Activated T-helper 2 cell treated with anti-CD3 and anti-CD28 coated beads, Interferon-gamma antibody, Interleukin-2, Interleukin-4, amounts not matched to agents 10 μg/mL and 5 μg/mL and 100 μg/mL, durations not matched to agents 14 hours and 24 hours and 36 hours (primary cell): ENCODE results near the gene MORN1. TPM values are rescaled to one million over a fixed set of nuclear protein-coding genes. Genes with fewer than 3 reads are reported as not detected.

Source experiments
- DNase-seq: peaks from one replicate; pipeline ENCODE4 v3.0.0; 2021; ENCODE audit warnings: low spot score
- H3K27ac Mint-ChIP-seq: one replicate; pipeline ENCODE4 v1.8.0; 2021; ENCODE audit warnings: mixed read lengths
- H3K27me3 Mint-ChIP-seq: one replicate; pipeline ENCODE4 v1.8.0; 2021; ENCODE audit warnings: low read depth, mixed read lengths
- H3K36me3 Mint-ChIP-seq: one replicate; pipeline ENCODE4 v1.8.0; 2021; ENCODE audit warnings: low read depth, mixed read lengths
- H3K4me1 Mint-ChIP-seq: one replicate; pipeline ENCODE4 v1.8.0; 2021; ENCODE audit warnings: low read depth, mixed read lengths
- H3K4me3 Mint-ChIP-seq: one replicate; pipeline ENCODE4 v1.8.0; 2021; ENCODE audit warnings: low read depth, mild to moderate bottlenecking, moderate library complexity, mixed read lengths
- H3K9me3 Mint-ChIP-seq: one replicate; pipeline ENCODE4 v1.8.0; 2021; ENCODE audit warnings: mixed read lengths
- intact Hi-C: fragments of 100-400 bp; cut with micrococcal nuclease; formaldehyde crosslinking; loops from one replicate; pipeline ENCODE4 v1.15.1; 2023
- total RNA-seq: library from RNA; stranded (reverse); gene quantifications from 2 replicates; pipeline ENCODE4 v1.2.3, GENCODE V29; 2022

Gene MORN1
- total RNA-seq, 1 donor from 2014 or later = 7.5 TPM

DNA sequence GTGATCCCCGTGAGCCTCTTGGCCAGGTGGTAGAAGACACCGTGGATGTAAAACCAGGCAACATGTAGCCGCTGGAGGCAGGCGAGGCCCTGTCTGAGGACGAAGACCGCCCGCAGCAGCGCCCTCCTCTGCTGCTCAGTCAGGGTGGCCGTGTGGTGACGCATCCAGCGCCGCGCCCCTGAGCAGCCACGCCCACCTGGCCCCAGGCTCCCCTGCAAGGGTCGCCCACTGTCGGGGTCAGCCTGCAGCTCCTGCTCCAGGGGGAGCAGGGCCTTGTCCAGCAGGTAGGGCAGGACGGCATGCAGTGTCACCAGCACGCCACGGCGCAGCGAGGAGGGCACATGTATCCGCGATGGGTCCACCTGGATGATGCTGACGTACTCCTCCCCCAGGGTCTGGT lies 17.1 kb upstream of the MORN1 start:
- Mint-ChIP-seq H3K4me1 (peaks cover 6% of the 10 kb centered on the region), H3K27me3 (no peaks in the 10 kb centered on the region), H3K27ac (no peak overlapping the region), H3K4me3 (no peak overlapping the region), H3K9me3 (no peaks in the 10 kb centered on the region), H3K36me3 (peaks cover 35% of the 10 kb centered on the region)
- no peak for DNase-seq
- intact Hi-C loops = no loop called here

DNA sequence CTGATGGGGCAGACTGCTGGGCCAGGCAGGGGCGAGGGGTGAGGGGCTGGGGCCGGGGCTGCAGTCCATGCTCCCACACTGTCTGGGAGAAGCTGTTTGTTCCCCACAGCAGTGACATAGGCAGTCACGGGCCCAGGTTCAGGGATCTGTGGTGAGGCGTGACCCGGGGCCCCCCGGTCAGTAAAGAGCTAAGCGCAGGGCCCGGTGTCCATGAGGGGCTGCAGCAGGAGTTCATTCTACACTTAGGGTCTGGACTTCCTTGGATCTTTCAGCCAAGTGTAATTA lies 16.6 kb upstream of the MORN1 start:
- no peaks in the 10 kb centered on the region for H3K27me3 Mint-ChIP-seq
- DNase-seq = no peak
- H3K36me3 Mint-ChIP-seq = peaks cover 37% of the 10 kb centered on the region
- H3K4me3 Mint-ChIP-seq = no peak overlapping the region
- H3K27ac Mint-ChIP-seq = no peak overlapping the region
- no peaks in the 10 kb centered on the region for H3K9me3 Mint-ChIP-seq
- H3K4me1 Mint-ChIP-seq = peaks cover 6% of the 10 kb centered on the region
- intact Hi-C loops = no loop called here

DNA sequence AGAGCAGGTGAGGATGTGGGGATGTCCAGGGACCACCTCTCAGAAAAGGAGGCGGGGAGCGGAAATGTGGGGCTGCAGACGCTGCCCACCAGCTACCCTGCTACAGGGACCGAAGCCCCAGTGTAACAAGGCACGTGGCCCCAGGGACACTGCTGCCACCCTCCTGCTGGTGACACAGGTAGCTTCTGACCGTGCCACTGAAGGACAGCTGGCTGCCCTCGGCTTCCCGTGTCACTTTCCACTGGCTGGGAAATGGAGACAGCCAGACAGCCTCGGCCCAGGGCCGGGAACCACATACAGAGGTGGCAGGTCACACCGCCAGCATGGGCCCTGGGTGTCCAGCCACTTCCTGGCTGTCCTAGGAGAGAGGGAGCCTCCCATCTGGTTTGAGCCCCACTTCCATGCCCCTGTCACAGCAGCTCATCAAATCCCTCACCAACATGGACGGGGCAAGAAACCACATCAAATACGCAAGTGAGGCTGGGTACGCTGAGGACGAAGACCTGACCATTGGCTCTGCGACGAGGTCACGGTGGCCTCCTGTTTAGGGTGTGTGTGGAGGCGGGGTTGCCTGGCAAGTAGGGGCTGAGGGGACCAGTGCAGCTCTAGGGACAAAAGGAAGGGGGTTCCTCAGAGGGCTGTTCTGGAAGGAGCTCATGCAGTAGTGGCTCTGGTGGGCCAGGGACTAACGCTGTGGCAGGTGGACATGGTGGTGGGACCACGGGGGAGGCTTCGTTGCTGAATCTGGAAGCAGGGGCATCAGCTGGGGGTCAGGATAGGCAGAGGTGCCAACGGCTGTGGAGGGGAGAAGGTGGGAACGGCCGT lies 16.0 kb upstream of the MORN1 start:
- Mint-ChIP-seq H3K9me3 (no peaks in the 10 kb centered on the region), H3K36me3 (peaks cover 40% of the 10 kb centered on the region), H3K27ac (no peak overlapping the region), H3K4me1 (peaks cover 6% of the 10 kb centered on the region), H3K27me3 (no peaks in the 10 kb centered on the region), H3K4me3 (no peak overlapping the region)
- intact Hi-C loops = no loop called here
- DNase-seq = no peak

DNA sequence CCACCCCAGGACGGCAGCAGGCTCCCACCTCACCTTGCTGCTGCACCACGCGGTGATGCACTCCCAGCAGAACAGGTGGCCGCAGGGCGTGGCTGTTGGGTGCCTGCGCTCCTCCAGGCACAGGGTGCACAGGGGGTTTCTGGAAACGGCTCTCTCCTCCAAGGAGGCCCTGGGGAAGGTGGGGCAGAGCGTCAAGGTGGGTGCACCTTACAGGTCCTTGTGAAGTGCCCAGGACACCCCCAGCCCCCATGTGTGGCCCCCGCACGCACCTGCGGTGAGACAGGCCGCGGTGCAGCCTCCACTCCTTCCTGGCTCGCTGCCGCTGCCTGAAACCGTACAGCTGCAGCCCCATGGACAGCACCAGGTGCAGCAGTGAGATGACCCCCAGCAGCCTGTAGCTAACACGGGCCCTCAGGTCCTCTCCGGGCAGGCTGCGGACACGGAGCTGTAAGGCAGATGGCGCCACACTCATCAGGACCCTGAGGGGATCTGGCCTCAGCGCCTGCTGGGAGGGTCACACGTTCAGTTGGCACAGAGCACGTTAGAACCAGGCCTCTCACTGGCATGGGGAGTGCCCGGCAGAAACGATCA lies 15.2 kb upstream of the MORN1 start:
- Mint-ChIP-seq H3K27me3 (no peaks in the 10 kb centered on the region), H3K27ac (no peak overlapping the region), H3K9me3 (no peaks in the 10 kb centered on the region), H3K4me3 (no peak overlapping the region), H3K4me1 (peaks cover 3% of the 10 kb centered on the region), H3K36me3 (peaks cover 48% of the 10 kb centered on the region)
- intact Hi-C loops = no loop called here
- DNase-seq = no peak

DNA sequence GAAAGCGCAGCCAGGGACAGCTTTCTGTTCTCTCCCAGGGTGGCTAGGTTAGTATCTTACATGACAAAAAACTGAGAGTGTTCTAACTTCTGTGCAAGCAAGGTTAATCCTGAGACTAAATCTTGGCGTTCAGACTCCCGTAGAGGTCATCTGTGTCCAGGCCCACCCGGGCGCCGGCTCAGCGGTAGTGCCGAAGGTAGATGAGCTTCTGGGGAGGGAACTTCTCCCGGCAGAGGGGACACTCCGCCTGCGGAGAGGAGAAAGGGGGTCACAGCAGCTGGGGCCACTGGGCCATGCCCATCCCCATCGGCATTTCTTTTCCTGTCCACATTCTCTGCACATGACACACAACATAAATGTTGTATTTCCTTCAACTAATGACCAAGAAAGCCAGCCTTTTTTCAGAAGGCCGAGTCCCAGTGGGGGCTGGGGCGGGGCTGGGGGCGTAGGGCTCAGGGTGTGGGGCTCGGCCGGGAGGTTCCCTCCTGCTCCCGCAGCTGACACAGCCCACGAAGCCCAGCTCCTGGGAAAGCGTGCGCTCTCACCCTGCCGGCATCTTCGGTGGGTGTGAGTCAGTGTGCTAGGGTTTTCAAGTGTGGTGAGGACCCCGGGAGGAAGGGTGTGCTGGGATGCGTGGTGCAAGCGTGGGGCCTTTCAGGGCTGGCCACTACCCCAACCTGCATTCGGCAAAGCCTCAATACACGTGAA lies 14.4 kb upstream of the MORN1 start:
- H3K9me3 Mint-ChIP-seq = no peaks in the 10 kb centered on the region
- H3K36me3 Mint-ChIP-seq = peaks cover 55% of the 10 kb centered on the region
- peaks cover 3% of the 10 kb centered on the region for H3K4me1 Mint-ChIP-seq
- intact Hi-C loops = no loop called here
- no peak overlapping the region for H3K4me3 Mint-ChIP-seq
- H3K27ac Mint-ChIP-seq = no peak overlapping the region
- DNase-seq = no peak
- no peaks in the 10 kb centered on the region for H3K27me3 Mint-ChIP-seq

DNA sequence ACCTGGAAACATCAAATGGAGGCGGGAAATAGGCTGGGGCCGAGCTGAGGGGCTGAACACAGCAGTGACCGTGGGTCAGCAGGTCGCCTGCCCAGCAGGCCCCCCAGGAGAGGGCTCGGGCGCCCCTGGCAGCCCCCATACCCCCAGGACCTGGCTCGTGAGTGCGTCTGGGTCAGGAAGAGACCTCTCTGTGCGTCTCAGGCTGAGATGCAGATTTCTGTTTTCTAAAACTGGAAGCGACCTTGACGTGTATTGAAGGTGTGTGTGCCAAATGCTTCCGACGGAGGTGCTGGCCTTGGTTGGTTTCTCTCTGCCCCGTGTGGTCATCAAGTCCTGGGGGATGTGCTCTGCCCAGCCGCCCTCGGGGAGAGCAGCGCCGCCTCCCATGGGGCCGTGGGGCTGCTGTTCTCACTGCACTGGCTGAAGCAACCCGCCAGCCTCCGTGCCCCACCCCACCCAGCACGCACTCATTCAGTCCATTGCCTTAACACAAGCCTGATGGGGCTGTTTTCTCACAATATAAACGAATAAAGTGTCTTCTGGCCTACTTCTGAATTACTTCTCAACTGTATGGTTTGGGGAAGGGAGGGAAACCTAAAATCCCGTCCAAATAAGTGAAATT lies 13.6 kb upstream of the MORN1 start:
- no peak overlapping the region for H3K4me3 Mint-ChIP-seq
- intact Hi-C loops = no loop called here
- H3K27ac Mint-ChIP-seq = no peak overlapping the region
- no peaks in the 10 kb centered on the region for H3K9me3 Mint-ChIP-seq
- no peaks in the 10 kb centered on the region for H3K27me3 Mint-ChIP-seq
- H3K36me3 Mint-ChIP-seq = peaks cover 62% of the 10 kb centered on the region
- H3K4me1 Mint-ChIP-seq = no peaks in the 10 kb centered on the region
- no peak for DNase-seq

DNA sequence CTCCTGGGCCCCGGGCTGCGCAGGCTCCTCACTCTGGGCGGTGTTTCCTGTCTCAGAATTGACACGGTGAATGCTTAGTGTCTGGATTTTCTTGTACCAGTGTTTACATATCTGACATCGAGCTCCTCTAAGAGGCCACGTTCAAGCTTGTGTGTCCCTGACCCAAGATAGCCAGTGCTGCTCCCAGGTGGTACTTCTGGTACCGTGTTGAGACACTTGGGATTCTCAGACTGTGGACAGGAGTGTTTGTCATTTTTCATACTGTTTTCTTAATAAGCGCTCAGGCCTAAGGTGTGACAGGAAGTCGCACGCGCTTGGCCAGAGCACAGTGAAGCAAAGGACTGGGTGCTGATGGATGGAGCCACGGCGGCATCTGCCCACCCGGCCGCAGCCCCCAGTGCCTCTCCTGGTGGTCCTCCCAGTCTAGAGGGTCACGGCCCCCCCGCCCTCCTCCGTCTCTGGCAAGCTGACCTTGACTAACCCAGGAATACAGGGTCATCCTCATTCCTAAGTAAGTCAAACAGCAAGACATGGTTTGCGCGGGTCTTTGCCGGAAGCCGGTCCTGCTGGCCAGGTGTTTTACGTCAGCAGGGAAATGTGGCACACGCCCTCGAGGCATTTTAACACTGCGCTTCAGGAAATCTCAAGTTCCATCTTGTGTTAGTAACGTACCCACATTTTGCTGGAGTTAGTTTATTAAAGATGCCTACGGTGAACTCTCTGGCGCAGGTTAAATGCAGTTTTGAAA lies 13.0 kb upstream of the MORN1 start:
- H3K36me3 Mint-ChIP-seq = peaks cover 63% of the 10 kb centered on the region
- no peak overlapping the region for H3K27ac Mint-ChIP-seq
- DNase-seq = no peak
- intact Hi-C loops = no loop called here
- H3K4me1 Mint-ChIP-seq = no peaks in the 10 kb centered on the region
- no peaks in the 10 kb centered on the region for H3K27me3 Mint-ChIP-seq
- no peaks in the 10 kb centered on the region for H3K9me3 Mint-ChIP-seq
- no peak overlapping the region for H3K4me3 Mint-ChIP-seq

DNA sequence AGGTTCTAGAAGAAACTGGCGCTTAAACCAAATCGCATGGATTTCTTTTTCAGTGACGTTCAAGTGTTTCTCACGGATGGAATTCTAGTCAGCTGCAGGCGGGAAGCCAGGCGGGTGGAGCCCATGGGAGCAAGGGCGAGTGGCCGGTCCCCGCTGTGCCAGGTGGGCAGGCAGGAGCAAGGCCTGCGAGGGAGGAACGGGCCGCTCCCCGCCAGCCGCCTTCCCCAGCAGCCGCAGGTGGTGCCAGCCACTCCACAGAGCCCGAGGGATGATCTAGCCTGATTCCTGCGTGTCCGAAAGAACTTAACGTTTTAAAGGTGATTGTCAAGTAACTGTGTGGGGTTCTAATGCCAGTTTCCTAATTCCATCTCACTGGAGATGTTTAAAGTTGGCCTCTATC lies 11.9 kb upstream of the MORN1 start:
- Mint-ChIP-seq H3K27ac (no peak overlapping the region), H3K27me3 (no peaks in the 10 kb centered on the region), H3K4me1 (no peaks in the 10 kb centered on the region), H3K36me3 (peaks cover 66% of the 10 kb centered on the region), H3K9me3 (no peaks in the 10 kb centered on the region), H3K4me3 (no peak overlapping the region)
- no peak for DNase-seq
- intact Hi-C loops = no loop called here

DNA sequence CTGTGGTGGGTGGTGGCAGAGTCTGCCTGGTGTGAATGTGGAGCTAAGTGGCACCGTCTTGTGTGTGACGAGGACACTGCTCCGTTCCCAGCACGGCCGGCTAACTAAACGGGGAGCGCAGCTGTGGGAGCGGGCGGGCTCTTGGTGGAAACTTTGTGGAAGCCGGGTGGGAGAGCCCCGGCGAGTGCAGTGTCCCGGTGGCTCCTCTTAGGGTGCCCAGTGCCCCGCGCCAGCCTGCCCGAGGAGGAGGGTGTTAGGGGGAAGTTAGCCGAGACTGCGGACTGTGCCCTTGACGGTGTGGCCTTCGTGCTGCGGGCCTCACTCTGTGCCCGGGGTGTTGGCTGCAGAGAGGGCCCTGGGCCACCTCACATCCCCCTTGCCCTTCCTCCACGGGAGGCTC lies 11.1 kb upstream of the MORN1 start:
- H3K9me3 Mint-ChIP-seq = no peaks in the 10 kb centered on the region
- H3K4me3 Mint-ChIP-seq = no peak overlapping the region
- DNase-seq = no peak
- H3K27me3 Mint-ChIP-seq = no peaks in the 10 kb centered on the region
- intact Hi-C loops = no loop called here
- H3K27ac Mint-ChIP-seq = peak overlapping the region; percentile 12
- no peaks in the 10 kb centered on the region for H3K4me1 Mint-ChIP-seq
- H3K36me3 Mint-ChIP-seq = peaks cover 64% of the 10 kb centered on the region

DNA sequence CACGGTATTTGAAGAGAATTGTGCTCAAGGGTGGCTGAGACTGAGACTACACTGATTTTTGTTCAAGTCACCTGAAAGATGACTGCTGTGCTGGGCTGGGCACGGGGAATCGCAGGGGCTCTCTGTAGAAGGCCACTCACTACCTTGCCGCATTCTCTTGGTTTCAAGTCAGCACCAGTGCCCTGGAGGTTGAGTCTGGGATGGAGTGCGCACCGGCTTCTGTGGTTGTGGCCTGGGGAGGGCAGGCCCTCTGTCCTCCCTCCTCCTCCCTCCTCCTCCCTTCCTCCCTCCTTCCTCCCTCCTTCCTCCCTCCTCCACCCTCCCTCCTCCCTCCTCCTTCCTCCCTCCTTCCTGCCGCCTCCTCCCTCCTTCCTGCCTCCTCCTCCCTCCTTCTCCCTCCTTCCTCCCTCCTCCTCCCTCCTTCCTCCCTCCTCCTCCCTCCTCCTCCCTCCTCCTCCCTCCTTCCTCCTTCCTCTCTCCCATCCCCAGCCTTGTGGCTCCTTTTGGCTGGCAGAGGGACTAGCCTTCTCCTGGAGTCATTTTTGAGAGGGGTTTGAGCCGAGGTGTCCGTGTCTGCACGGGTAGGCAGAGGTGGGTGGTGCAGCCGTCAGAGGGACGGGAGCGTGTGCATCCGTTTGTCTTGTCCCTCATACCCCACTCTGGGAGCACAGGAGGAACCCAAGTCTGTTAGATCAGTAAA lies 9.7 kb upstream of the MORN1 start:
- peaks cover 71% of the 10 kb centered on the region for H3K36me3 Mint-ChIP-seq
- no peaks in the 10 kb centered on the region for H3K9me3 Mint-ChIP-seq
- H3K27me3 Mint-ChIP-seq = no peaks in the 10 kb centered on the region
- intact Hi-C loops = no loop called here
- DNase-seq = no peak
- H3K4me1 Mint-ChIP-seq = no peaks in the 10 kb centered on the region
- no peak overlapping the region for H3K27ac Mint-ChIP-seq
- H3K4me3 Mint-ChIP-seq = no peak overlapping the region

DNA sequence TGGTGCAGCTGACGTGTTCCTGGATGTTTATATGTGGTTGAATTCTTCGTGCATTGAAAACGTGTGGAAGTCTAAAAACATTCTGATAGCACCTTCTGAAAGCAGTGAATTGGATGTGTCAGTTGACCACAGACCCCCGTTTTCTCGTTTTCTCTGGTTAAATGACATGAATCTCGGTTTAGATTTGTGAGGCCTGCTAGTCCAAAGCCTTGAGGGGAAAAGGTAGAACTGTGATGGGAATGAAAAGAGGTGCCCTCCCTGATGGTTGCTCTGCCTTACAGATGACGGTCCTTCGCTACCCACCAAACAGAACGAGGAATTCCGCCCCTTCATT lies 9.2 kb upstream of the MORN1 start:
- Mint-ChIP-seq H3K27ac (no peak overlapping the region), H3K4me3 (no peak overlapping the region), H3K9me3 (no peaks in the 10 kb centered on the region), H3K36me3 (peaks cover 75% of the 10 kb centered on the region), H3K27me3 (no peaks in the 10 kb centered on the region), H3K4me1 (no peaks in the 10 kb centered on the region)
- DNase-seq = no peak
- intact Hi-C loops = no loop called here

DNA sequence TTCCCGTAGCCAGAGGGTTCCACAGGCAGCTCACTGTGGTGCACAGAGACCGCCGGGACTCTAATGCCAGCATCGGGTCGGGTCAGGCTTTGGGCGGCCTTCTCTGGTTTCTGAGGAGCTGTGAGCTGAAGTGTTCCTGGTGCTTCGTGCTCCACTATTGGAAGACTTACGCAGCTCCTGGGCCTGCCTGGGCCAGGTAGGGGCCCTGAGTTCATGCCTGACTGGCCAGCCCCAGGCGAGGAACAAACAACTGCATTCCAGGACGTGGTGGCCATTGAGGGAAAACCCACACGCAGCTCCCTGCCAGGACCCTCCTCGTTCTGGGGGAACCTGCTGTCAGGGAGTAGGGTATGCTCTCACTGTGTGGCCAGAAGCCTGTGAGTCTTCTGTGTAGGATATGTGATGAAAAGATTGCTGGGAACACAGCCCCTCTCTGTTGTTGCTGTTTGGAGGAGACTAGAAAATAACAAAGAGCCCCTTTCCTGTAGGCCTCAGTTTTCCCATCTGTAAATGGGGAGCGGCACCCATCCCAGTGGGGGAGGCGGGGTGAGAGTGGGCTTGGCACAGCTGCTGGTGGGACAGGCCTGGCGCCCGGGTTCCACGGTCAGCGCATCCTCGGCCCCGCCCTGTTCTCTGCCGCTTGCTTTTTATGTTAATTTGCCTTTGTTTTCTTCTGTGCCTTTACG lies 8.7 kb upstream of the MORN1 start:
- intact Hi-C loops = no loop called here
- peaks cover 73% of the 10 kb centered on the region for H3K36me3 Mint-ChIP-seq
- H3K9me3 Mint-ChIP-seq = no peaks in the 10 kb centered on the region
- H3K4me1 Mint-ChIP-seq = no peaks in the 10 kb centered on the region
- DNase-seq = no peak
- H3K27me3 Mint-ChIP-seq = no peaks in the 10 kb centered on the region
- no peak overlapping the region for H3K4me3 Mint-ChIP-seq
- no peak overlapping the region for H3K27ac Mint-ChIP-seq
